Activated naive CD8-positive, alpha-beta T cell treated with anti-CD3 and anti-CD28 coated beads, Interleukin-2, amount 50 U/mL, for 24 hours (primary cell): ENCODE measurements around the gene ABHD8.
A peak's percentile ranks its signal among the peaks of the same experiment; 100 is the strongest.

ENCODE experiments used
- ATAC-seq: fragments of 150-1000 bp; cut with Tn5 transposase; one replicate; pipeline ENCODE4 v1.10.0; 2021
- DNase-seq: peaks from one replicate; pipeline ENCODE4 v3.0.0; 2021
- H3K27ac Mint-ChIP-seq: one replicate; pipeline ENCODE4 v1.8.0; 2021; ENCODE audit warnings: mild to moderate bottlenecking, mixed read lengths
- H3K27me3 Mint-ChIP-seq: one replicate; pipeline ENCODE4 v1.8.0; 2021; ENCODE audit warnings: mixed read lengths
- H3K36me3 Mint-ChIP-seq: one replicate; pipeline ENCODE4 v1.8.0; 2021; ENCODE audit warnings: low read depth, mixed read lengths
- H3K4me1 Mint-ChIP-seq: one replicate; pipeline ENCODE4 v1.8.0; 2021; ENCODE audit warnings: mixed read lengths
- H3K4me3 Mint-ChIP-seq: one replicate; pipeline ENCODE4 v1.8.0; 2021; ENCODE audit warnings: mild to moderate bottlenecking, moderate library complexity, mixed read lengths
- H3K9me3 Mint-ChIP-seq: one replicate; pipeline ENCODE4 v1.8.0; 2021; ENCODE audit warnings: mixed read lengths

ABHD8 gene

GRCh38 chr19:17327654-17328516 lies 24.7 kb upstream of the ABHD8 start:
- Mint-ChIP-seq H3K27me3 (no peaks in the 10 kb centered on the region), H3K4me3 (peak overlapping the region; percentile 14), H3K4me1 (peaks cover 11% of the 10 kb centered on the region), H3K36me3 (no peaks in the 10 kb centered on the region), H3K9me3 (no peaks in the 10 kb centered on the region), H3K27ac (no peak overlapping the region)
- peak; percentile 53 for DNase-seq
- peak; percentile 61 for ATAC-seq

- Mint-ChIP-seq H3K36me3 (peaks cover 2% of the 10 kb centered on the region), H3K4me1 (peaks cover 11% of the 10 kb centered on the region), H3K27me3 (no peaks in the 10 kb centered on the region), H3K9me3 (no peaks in the 10 kb centered on the region), H3K4me3 (no peak overlapping the region), H3K27ac (no peak overlapping the region)
- ATAC-seq (no peak), DNase-seq (no peak)
Measured at GRCh38 chr19:17327068-17327653, 23.9 kb upstream of the ABHD8 start.

- Mint-ChIP-seq H3K4me3 (no peak overlapping the region), H3K36me3 (peaks cover 2% of the 10 kb centered on the region), H3K27ac (no peak overlapping the region), H3K27me3 (no peaks in the 10 kb centered on the region), H3K9me3 (no peaks in the 10 kb centered on the region), H3K4me1 (peaks cover 11% of the 10 kb centered on the region)
- DNase-seq, result no peak
- no peak for ATAC-seq
Measured at GRCh38 chr19:17326595-17326966, 23.4 kb upstream of the ABHD8 start.

DNA sequence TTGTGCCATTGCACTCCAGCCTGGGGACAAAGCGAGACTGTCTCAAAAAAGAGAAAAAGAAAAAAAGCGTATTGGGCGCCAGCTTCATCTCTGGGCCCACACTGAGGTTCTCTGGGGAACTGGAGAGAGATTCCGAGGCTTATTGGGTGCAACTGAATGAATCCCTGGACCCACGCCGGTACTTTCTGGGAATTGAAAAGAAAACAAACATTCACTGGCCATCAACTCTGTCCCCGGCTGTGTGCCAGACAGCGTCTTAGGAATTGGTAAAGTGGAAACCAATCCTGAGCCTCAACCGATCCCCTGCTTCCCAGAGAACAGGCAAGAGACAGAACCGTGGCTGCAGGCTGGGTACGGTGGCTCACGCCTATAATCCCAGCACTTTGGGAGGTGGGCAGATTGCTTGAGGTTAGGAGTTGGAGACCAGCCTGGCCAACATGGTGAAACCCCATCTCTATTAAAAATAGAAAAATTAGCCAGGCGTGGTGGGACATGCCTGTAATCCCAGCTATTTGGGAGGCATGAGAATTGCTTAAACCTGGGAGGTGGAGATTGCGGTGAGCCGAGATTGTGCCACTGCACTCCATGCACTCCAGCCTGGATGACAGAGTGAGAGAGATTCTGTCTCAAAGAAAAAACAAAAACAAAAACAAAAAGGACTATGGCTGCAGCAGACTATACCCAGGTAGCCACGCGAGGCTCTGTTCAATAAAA lies 22.8 kb upstream of the ABHD8 start:
- no peaks in the 10 kb centered on the region for H3K27me3 Mint-ChIP-seq
- DNase-seq (no peak), ATAC-seq (no peak)
- H3K36me3 Mint-ChIP-seq, result peaks cover 2% of the 10 kb centered on the region
- H3K4me1 Mint-ChIP-seq, result peaks cover 11% of the 10 kb centered on the region
- no peak overlapping the region for H3K4me3 Mint-ChIP-seq
- no peaks in the 10 kb centered on the region for H3K9me3 Mint-ChIP-seq
- H3K27ac Mint-ChIP-seq, result no peak overlapping the region

GRCh38 chr19:17325133-17325532 lies 21.9 kb upstream of the ABHD8 start:
- Mint-ChIP-seq H3K4me3 (no peak overlapping the region), H3K9me3 (no peaks in the 10 kb centered on the region), H3K27ac (no peak overlapping the region), H3K36me3 (peaks cover 4% of the 10 kb centered on the region), H3K27me3 (no peaks in the 10 kb centered on the region), H3K4me1 (peaks cover 8% of the 10 kb centered on the region)
- DNase-seq (no peak), ATAC-seq (no peak)

DNA sequence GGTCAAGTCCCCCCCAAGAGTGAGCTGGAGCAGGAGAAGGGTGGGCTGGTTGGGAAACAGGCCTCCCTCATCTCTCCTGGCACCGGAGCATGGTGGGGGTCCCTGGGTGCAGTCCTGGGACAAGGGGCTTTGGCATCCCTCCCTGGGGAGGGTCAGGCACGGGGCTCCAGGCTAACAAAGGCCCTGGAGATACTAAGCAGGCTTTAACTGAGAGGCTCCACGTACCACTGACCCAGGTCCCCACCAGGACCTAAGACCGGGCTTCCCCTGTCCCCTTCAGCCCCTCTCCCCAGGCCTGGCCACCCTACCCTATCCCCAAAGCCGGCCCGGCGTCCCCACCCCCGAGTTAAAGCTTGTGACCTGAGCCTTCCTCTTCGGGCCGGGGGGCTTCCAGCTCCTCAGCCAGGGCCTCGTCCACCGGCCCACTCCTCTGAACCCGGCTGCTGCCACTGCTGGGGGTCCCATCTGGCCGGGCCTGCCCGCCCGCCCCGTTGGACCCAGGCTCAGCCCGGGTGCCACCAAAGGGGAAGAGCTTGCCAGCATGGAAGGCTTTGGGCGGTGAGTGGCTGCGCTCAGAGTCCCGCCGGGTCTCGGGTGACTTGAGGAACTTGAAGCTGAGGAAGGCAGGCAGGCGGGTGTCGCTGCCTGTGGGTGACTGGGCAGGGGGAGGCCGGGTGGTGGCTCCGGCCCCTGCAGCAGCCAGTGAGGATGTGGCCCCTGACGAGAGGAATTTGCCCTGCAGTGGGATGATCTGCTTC lies 21.3 kb upstream of the ABHD8 start:
- Mint-ChIP-seq H3K36me3 (peaks cover 8% of the 10 kb centered on the region), H3K9me3 (no peaks in the 10 kb centered on the region), H3K4me3 (no peak overlapping the region), H3K4me1 (peaks cover 5% of the 10 kb centered on the region), H3K27me3 (no peaks in the 10 kb centered on the region), H3K27ac (no peak overlapping the region)
- ATAC-seq, result no peak
- no peak for DNase-seq

- Mint-ChIP-seq H3K9me3 (no peaks in the 10 kb centered on the region), H3K27ac (no peak overlapping the region), H3K4me3 (no peak overlapping the region), H3K27me3 (no peaks in the 10 kb centered on the region), H3K36me3 (peaks cover 8% of the 10 kb centered on the region), H3K4me1 (peaks cover 3% of the 10 kb centered on the region)
- ATAC-seq, result peak; percentile 12
- DNase-seq, result no peak
Measured at GRCh38 chr19:17323964-17324332, 20.7 kb upstream of the ABHD8 start.

- Mint-ChIP-seq H3K4me3 (no peak overlapping the region), H3K27ac (no peak overlapping the region), H3K4me1 (peaks cover 3% of the 10 kb centered on the region), H3K27me3 (no peaks in the 10 kb centered on the region), H3K36me3 (peaks cover 8% of the 10 kb centered on the region), H3K9me3 (no peaks in the 10 kb centered on the region)
- DNase-seq, result no peak
- ATAC-seq, result no peak
Measured at GRCh38 chr19:17323300-17323963, 20.2 kb upstream of the ABHD8 start.

DNA sequence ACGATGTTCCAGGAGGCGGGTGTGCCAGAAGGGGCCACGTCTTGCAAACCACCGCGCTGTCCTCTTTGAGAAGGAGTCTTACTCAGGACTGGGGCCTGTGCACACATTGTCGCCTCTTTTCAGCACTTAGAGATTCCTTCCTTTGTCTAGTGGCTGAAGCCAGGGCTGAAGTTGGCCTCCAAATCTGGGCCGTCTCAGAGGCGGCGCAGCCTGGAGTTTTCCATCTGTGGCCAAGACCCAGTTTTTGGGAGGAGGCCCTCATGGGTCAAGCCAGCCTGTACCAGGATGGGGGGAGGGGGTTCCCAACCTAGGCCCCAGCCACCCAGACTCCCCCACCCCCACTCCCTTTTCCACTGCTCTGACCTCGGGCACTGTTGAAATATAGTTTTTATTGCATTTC lies 19.6 kb upstream of the ABHD8 start:
- Mint-ChIP-seq H3K27me3 (no peaks in the 10 kb centered on the region), H3K4me3 (no peak overlapping the region), H3K9me3 (no peaks in the 10 kb centered on the region), H3K4me1 (peaks cover 3% of the 10 kb centered on the region), H3K27ac (no peak overlapping the region), H3K36me3 (peaks cover 8% of the 10 kb centered on the region)
- DNase-seq, result no peak
- no peak for ATAC-seq

- no peak overlapping the region for H3K27ac Mint-ChIP-seq
- DNase-seq (no peak), ATAC-seq (no peak)
- H3K9me3 Mint-ChIP-seq, result no peaks in the 10 kb centered on the region
- peaks cover 3% of the 10 kb centered on the region for H3K4me1 Mint-ChIP-seq
- no peaks in the 10 kb centered on the region for H3K27me3 Mint-ChIP-seq
- H3K4me3 Mint-ChIP-seq, result no peak overlapping the region
- peaks cover 8% of the 10 kb centered on the region for H3K36me3 Mint-ChIP-seq
Measured at GRCh38 chr19:17321655-17322489, 18.6 kb upstream of the ABHD8 start.

GRCh38 chr19:17320435-17320834 lies 17.2 kb upstream of the ABHD8 start:
- no peaks in the 10 kb centered on the region for H3K27me3 Mint-ChIP-seq
- peaks cover 7% of the 10 kb centered on the region for H3K4me1 Mint-ChIP-seq
- H3K9me3 Mint-ChIP-seq, result no peaks in the 10 kb centered on the region
- H3K4me3 Mint-ChIP-seq, result no peak overlapping the region
- ATAC-seq, result no peak
- H3K36me3 Mint-ChIP-seq, result peaks cover 16% of the 10 kb centered on the region
- DNase-seq, result no peak
- H3K27ac Mint-ChIP-seq, result no peak overlapping the region

DNA sequence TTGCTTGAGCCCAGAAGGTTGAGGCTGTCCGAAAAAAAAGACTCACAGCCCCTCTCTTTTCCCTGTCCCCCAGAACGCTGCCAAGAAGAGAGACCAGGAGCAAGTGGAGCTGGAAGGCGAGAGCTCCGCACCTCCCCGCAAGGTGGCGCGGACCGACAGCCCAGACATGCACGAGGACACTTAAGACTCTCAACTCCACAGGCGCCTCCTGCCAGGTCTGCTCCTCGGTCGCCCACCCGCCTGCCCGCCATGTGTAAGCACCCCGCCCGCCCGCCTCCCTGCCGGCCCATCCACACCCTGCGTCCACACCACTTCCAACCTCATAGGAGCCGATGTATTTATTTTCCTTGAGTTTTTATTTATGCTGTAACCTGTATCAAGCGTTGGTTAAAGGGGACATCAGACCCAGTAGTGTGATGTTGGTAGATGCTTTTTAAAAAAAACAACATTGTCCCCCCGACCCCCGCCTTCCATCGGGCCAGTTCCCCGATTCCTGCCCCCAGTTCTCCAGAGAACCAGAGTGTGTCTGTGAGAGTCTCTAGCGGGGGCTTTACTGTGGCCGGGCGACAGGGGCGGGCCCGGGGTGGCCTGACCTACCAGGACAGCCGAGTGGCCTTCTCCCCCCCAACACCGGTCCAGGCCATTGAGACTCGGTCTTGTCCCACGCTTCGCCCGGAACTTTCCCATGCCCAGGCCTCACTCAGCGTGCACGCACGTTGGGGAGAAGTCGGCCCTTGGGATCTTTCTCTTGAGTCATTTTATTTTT lies 16.4 kb upstream of the ABHD8 start:
- Mint-ChIP-seq H3K9me3 (no peaks in the 10 kb centered on the region), H3K36me3 (peaks cover 16% of the 10 kb centered on the region), H3K27ac (no peak overlapping the region), H3K4me1 (peaks cover 7% of the 10 kb centered on the region), H3K27me3 (no peaks in the 10 kb centered on the region), H3K4me3 (no peak overlapping the region)
- no peak for ATAC-seq
- no peak for DNase-seq

- no peak overlapping the region for H3K27ac Mint-ChIP-seq
- H3K4me3 Mint-ChIP-seq, result no peak overlapping the region
- DNase-seq (no peak), ATAC-seq (no peak)
- peaks cover 7% of the 10 kb centered on the region for H3K4me1 Mint-ChIP-seq
- peaks cover 16% of the 10 kb centered on the region for H3K36me3 Mint-ChIP-seq
- no peaks in the 10 kb centered on the region for H3K27me3 Mint-ChIP-seq
- no peaks in the 10 kb centered on the region for H3K9me3 Mint-ChIP-seq
Measured at GRCh38 chr19:17318966-17319365, 15.7 kb upstream of the ABHD8 start.
